HL-60 (cell line): ENCODE data around the gene PRKD1.

ENCODE experiments used
- CTCF ChIP-seq: IDR thresholded peaks from one replicate; pipeline ENCODE4 v1.5.1; 2011; ENCODE audit warnings: low read length, control low read depth, inconsistent platforms; ENCODE audit not compliant: insufficient read depth
- REST ChIP-seq: IDR thresholded peaks from 2 replicates; pipeline ENCODE4 v1.6.1; 2012; ENCODE audit warnings: low read depth; ENCODE audit not compliant: insufficient replicate concordance

GRCh38 chr14:29895591-29896083 lies 32.0 kb downstream of the PRKD1 start:
- TF ChIP-seq CTCF (no peak), REST (no peak)
